ENCODE data around the gene STXBP6.

GRCh38 chr14:24927809-24928208 lies 122.1 kb downstream of the STXBP6 start:
- TF ChIP-seq POLR2A (IDR thresholded peaks at IDR 0.05; ENCODE audit: low read length) = no peak
- TF ChIP-seq GATA1 (IDR thresholded peaks at IDR 0.05; ENCODE audit: low read depth, low read length) = no peak

Data from erythroblast (primary cell).